Measurements from ENCODE around the gene RNF34. TPM values are rescaled to one million over a fixed set of nuclear protein-coding genes. Genes with fewer than 3 reads are reported as not detected.
A peak's percentile ranks its signal among the peaks of the same experiment; 100 is the strongest.
"Not testable (repeated sequence)": the region's sequence is repeated elsewhere in the genome, so short reads cannot be mapped to it uniquely, and the experiment has no call there.

The RNF34 gene
- 19.5 TPM for total RNA-seq
- long read RNA-seq, transcript RNF34-201 (6 exons, 2,066 nt), result major isoform, 6 of 6 reads
- long read RNA-seq, partial matches to known transcripts, result 0 of 6 reads
- long read RNA-seq, other reads (novel, unspliced or antisense), result 0 of 6 reads

GRCh38 chr12:121399391-121400331 lies at the start of gene RNF34:
TSS of gene RNF34 (plus strand) at chr12:121400118. CDS start at chr12:121400213, 95 bp downstream.
- intact Hi-C loops (cut with DNase I), result loop anchor here (2.0 kb wide), 1 partner anchor 47 kb away; the partner anchor contains the start of gene ANAPC5
- DNase-seq (ENCODE audit: missing footprints) (peak; percentile 100), ATAC-seq (peak; percentile 98)

GRCh38 chr12:121351820-121352681 lies 47.9 kb upstream of the RNF34 start, which contains the start of gene ANAPC5:
TSS of gene ANAPC5 (minus strand) at chr12:121352411. CDS start at chr12:121352340, 71 bp downstream.
- ATAC-seq (peak; percentile 100), DNase-seq (ENCODE audit: missing footprints) (peak; percentile 96)
- intact Hi-C loops (cut with DNase I), result loop anchor here (2.0 kb wide), 1 partner anchor 49 kb away; the partner anchor contains the start of gene RNF34

- intact Hi-C loops (cut with DNase I), result loop anchor here (2.0 kb wide), 1 partner anchor 48 kb away; the partner anchor contains the start of gene RNF34
- ATAC-seq, result peak; percentile 65
- peak; percentile 75 for DNase-seq (ENCODE audit: missing footprints)
Observed at GRCh38 chr12:121352682-121353018, 47.3 kb upstream of the RNF34 start.

- no peak for ATAC-seq
- intact Hi-C loops (cut with DNase I), result no loop called here
- DNase-seq (ENCODE audit: missing footprints), result no peak
Observed at GRCh38 chr12:121355818-121356217, 44.1 kb upstream of the RNF34 start.

GRCh38 chr12:121356657-121357056 lies 43.3 kb upstream of the RNF34 start:
- intact Hi-C loops (cut with DNase I), result no loop called here

GRCh38 chr12:121357331-121357730 lies 42.6 kb upstream of the RNF34 start:
- intact Hi-C loops (cut with DNase I), result no loop called here
- ATAC-seq (no peak), DNase-seq (ENCODE audit: missing footprints) (no peak)

More at GRCh38 chr12:121356657-121357056, 43.3 kb upstream of the RNF34 start:
- ATAC-seq (no peak), DNase-seq (ENCODE audit: missing footprints) (no peak)

GRCh38 chr12:121358073-121358472 lies 41.8 kb upstream of the RNF34 start:
- ATAC-seq (no peak), DNase-seq (ENCODE audit: missing footprints) (no peak)
- intact Hi-C loops (cut with DNase I), result no loop called here

- DNase-seq (ENCODE audit: missing footprints) (no peak), ATAC-seq (no peak)
- intact Hi-C loops (cut with DNase I), result no loop called here
Observed at GRCh38 chr12:121364683-121365121, 35.2 kb upstream of the RNF34 start.

- DNase-seq (ENCODE audit: missing footprints) (no peak), ATAC-seq (no peak)
- intact Hi-C loops (cut with DNase I), result no loop called here
Observed at GRCh38 chr12:121365416-121366062, 34.4 kb upstream of the RNF34 start.

- intact Hi-C loops (cut with DNase I), result no loop called here
- no peak for DNase-seq (ENCODE audit: missing footprints)
- ATAC-seq, result no peak
Observed at GRCh38 chr12:121366063-121366459, 33.9 kb upstream of the RNF34 start.

GRCh38 chr12:121371404-121371803 lies 28.5 kb upstream of the RNF34 start:
- no peak for ATAC-seq
- no peak for DNase-seq (ENCODE audit: missing footprints)
- intact Hi-C loops (cut with DNase I), result no loop called here

- DNase-seq (ENCODE audit: missing footprints) (no peak), ATAC-seq (no peak)
- intact Hi-C loops (cut with DNase I), result no loop called here
Observed at GRCh38 chr12:121373755-121374154, 26.2 kb upstream of the RNF34 start.

GRCh38 chr12:121374336-121374735 lies 25.6 kb upstream of the RNF34 start:
- intact Hi-C loops (cut with DNase I); ATAC-seq; DNase-seq (ENCODE audit: missing footprints): not testable (repeated sequence)

- intact Hi-C loops (cut with DNase I); DNase-seq (ENCODE audit: missing footprints); ATAC-seq: not testable (repeated sequence)
Observed at GRCh38 chr12:121374945-121375584, 24.9 kb upstream of the RNF34 start.

- intact Hi-C loops (cut with DNase I), result no loop called here
- DNase-seq (ENCODE audit: missing footprints) (no peak), ATAC-seq (no peak)
Observed at GRCh38 chr12:121376754-121377697, 22.9 kb upstream of the RNF34 start.

- intact Hi-C loops (cut with DNase I), result no loop called here
- no peak for DNase-seq (ENCODE audit: missing footprints)
- no peak for ATAC-seq
Observed at GRCh38 chr12:121378736-121379135, 21.2 kb upstream of the RNF34 start.

GRCh38 chr12:121379945-121380344 lies 20.0 kb upstream of the RNF34 start:
- DNase-seq (ENCODE audit: missing footprints) (no peak), ATAC-seq (no peak)
- intact Hi-C loops (cut with DNase I), result no loop called here
